HG03139 (cell line): ENCODE measurements around the gene MYO1C.
"Not testable (repeated sequence)": the region's sequence is repeated elsewhere in the genome, so short reads cannot be mapped to it uniquely, and the experiment has no call there.

Experiments
- ATAC-seq: cut with Tn5 transposase; IDR thresholded peaks from one replicate; pipeline ENCODE4 v1.9.1; 2021; ENCODE audit not compliant: unreplicated experiment

MYO1C gene

DNA sequence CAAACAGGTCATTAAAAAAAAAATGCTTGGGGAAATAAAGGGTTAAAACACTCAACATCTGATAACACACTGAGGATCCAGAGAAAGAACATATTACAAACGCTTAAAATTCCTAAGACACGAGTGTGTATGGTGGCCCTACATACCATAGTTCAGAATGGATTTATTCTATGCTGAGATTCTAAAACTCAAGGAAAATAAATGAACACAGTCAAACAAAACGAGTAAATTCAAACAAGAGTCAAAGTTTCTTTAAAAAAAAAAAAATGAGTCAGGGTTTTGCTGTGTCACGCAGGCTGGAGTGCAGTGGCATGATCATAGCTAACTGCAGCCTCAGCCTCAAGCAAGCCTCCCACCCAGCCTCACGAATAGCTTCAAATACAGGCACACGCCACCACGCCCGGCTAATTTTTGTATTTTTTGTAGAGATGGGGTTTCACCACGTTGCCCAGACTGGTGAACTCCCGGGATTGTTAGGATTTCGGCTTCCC is 53.8 kb downstream of the MYO1C start:
- ATAC-seq, result no peak

DNA sequence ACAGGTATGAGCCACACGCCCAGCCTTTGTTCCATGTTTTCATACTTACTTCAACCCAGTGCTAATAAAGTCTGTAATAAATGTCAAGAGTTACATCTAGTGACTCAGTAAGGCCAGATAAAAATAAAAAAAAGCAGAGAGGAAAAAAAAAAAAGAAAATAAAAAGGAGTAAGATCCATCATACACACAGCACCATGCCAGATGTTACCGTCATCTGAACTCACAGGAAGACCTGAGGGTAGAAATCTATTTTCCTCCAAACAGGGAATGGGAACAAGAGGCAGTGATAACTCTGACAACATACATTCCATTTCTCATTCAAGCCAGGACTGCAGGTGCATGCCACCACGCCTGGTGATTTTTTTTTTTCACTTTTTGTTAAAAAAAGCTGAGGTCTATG is 57.2 kb downstream of the MYO1C start:
- no peak for ATAC-seq

DNA sequence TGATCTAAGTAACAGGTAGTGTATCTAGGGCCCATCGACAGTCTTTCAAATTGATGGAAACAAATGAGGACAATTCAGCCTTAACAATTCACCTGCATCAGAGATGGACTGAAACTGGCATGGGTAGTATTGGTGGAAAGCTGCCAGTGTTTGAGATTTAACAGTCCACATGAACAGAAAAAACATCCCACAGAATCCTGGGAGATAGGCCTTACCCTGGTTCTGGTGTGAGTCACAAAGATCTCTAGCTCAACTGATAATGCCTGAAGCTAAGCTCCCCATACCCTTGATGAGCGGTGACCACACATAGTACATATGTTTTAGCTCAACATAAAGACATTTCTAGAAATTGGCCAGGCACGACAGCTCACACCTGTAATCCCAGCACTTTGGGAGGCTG is 58.3 kb downstream of the MYO1C start:
- ATAC-seq, result no peak

DNA sequence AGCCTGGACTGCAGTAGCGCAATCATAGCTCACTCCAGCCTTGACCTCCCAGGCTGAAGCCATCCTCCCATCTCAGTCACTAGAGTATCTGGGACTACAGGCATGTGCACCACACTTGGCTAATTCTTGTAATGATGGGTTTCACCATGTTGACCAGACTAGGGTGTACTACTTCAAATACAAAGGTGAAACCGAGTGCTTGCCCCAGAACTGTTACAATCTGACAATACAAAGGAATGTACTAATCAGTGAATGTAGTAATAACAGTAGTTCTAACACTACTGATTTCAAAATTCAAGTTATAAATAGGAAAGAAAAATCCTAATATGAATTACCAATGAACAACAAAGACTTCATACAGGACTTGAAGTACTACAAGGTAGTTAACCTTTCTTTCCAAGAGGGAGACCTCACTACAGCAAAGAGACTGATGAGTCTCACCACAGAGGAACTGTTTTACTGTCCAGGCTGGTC is 60.8 kb downstream of the MYO1C start:
- ATAC-seq, result no peak

DNA sequence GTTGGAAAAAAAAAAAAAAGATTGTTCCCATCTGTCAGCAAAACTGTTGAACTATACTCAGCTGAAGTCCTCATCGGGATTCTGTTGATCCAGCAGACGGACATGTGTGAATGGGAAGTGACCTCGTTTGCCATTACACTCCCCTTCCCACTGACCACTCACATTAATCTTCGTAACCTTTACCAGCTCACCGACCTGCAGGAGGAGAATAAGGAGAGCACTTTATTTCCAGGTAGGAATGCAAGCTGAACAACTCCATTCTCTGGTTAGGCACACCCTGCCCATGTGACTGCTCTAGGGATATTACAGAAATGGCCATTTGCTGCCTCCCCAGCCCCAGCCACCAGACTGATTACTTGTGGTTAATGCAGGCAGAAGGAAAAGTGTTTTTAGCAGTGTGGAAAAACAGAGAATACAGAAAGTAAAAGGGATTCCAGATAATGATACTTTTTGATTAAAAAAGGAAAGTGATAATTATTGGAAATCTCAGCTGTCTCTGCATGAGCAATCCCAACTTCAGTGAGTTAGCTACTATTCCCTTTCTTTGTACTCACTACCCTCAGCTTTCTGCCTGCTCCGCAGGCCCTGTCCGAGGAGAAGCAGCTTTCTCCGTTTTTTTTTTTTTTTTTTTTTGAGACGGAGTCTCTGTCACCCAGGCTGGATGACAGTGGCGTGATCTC is 68.9 kb downstream of the MYO1C start:
- no peak for ATAC-seq

DNA sequence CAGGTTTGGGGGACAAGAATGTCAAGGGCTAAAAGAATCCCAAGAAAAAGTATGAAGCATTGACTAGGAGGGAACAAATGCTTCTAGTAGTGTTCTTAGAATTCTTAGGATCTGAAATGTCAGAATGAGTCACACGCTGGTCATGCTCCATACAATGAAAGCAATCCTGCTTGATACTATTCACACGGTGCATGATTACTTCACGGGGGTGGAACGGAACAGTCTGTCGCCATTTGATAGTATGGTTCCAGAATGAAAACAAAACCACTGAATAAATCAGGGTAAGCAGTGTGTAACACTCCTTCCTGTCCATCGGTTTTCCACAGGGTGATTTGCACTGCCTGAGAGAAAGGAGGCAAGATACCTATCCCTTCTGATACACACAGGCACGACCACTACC is 69.6 kb downstream of the MYO1C start:
- no peak for ATAC-seq

DNA sequence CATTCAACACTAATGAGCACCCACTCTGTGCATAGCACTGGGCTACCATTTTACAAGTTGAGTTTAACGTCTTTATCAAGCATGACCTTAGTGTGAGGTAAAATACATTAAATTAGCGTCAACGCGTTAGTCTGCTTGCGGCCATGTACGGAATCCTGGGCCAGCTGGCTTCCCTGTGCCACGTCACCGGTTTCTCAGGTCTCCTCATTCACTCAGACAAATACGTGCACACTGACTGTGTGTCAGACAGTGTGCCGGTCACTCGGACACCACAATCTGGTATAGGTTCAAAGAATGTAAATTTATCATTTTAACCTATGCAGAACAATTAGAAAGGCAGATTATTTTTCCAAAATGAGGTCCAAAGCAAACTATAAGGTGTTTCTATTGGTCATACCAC is 71.0 kb downstream of the MYO1C start:
- no peak for ATAC-seq

DNA sequence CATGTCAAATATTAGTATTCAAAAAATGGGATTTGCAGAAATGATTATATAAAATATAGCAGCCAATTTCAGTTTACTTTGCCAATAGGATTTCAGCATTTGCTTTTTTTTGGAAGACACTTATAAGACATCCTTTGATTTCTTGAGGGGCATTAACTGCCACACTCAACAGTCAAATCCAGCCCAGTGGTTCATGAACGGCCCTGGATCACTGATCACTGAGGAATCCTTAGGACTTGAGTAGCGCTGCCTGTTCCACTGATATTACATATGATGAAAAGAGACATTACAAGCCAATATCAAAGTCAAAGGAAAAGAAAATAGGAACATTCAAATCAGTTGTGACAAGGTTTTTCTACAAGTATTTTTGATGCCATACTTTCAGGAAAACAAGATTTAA is 71.5 kb downstream of the MYO1C start:
- ATAC-seq, result no peak

DNA sequence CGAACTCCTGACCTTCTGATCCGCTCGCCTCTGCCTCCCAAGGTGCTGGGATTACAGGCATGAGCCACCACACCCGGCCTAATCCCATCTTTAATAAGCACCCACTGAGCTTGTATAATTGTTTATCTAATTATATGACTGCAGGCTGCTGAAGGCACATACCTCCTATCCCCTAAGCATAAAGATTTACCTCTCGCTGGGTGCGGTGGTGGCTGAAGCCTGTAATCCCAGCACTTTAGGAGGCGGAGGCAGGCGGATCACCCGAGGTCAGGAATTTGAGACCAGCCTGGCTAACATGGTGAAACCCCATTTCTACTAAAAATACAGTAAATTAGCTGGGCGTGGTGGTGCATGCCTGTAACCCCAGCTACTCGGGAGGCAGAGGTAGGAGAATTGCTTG is 72.3 kb downstream of the MYO1C start:
- no peak for ATAC-seq

DNA sequence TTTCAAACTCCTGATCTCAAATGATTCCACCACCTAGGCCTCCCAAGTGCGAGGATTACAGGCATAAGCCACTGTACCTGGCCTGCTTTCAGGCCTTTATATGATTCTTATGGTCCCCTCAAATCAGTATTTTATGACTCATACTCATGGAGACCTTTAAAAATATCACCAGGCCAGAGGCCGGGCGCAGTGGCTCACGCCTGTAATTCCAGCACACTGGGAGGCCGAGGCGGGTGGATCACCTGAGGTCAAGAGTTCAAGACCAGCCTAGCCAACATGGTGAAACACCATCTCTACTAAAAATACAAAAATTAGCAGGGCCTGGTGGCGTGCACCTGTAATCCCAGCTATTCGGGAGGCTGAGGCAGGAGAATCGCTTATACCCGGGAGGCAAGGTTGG is 74.0 kb downstream of the MYO1C start:
- ATAC-seq, result not testable (repeated sequence)

DNA sequence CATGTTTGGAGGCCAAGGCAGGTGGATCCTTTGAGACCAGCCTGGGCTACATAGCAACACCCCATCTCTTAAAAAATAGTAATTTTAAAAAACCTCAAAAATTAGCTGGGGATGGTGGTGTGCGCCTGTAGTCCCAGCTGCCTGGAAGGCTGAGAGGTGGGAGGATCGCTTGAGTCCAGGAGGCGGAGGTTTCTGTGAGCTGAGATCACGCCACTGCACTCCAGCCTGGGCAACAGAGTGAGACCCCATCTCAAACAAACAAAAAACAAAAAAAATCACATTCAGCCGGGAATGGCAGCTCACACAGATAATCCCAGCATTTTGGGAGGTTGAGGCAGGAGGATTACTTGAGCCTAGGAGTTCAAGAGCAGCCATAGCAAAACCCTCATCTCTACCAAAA is 76.1 kb downstream of the MYO1C start:
- ATAC-seq, result no peak

DNA sequence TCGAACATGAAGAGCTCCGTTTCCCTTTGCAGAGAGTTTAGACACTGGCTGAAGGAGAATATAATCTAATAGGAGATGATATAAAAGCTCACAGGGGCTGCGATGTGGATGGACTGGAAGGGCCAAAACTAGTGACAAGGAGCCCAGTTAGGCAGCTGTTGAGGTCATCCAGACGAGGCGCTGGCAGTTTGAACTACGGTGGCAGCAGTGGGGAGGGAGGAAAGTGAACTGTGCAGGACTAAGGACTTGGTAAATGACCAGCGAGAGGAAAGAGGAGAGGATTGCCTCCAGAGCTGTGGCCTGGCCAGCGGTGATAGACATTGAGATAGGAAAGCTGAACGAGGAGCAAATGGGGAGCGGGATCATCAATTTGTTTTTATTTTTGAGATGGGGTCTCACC is 77.9 kb downstream of the MYO1C start:
- no peak for ATAC-seq
